G401 (cell line): ENCODE results near the gene BICD1. TPM values are rescaled to one million over a fixed set of nuclear protein-coding genes. Genes with fewer than 3 reads are reported as not detected.
"Not testable (repeated sequence)": the region's sequence is repeated elsewhere in the genome, so short reads cannot be mapped to it uniquely, and the experiment has no call there.

Experiments used
- DNase-seq: peaks from one replicate; pipeline ENCODE4 v3.0.0-alpha.2; 2015; ENCODE audit warnings: low spot score
- in situ Hi-C: cut with HindIII; loops from 2 replicates; pipeline ENCODE4 v1.10.0; 2016; ENCODE audit warnings: low sequenced_read_pairs, mixed read lengths
- total RNA-seq: library from RNA; depleted of rRNA; stranded (reverse); fragments of >200 nt; shearing (Covaris generic); gene quantifications from 2 replicates; pipeline ENCODE4 v1.2.3, GENCODE V29; 2014; rRNA removed

Gene BICD1
- total RNA-seq: 7.5 and 8.0 TPM in 2 replicates

DNA sequence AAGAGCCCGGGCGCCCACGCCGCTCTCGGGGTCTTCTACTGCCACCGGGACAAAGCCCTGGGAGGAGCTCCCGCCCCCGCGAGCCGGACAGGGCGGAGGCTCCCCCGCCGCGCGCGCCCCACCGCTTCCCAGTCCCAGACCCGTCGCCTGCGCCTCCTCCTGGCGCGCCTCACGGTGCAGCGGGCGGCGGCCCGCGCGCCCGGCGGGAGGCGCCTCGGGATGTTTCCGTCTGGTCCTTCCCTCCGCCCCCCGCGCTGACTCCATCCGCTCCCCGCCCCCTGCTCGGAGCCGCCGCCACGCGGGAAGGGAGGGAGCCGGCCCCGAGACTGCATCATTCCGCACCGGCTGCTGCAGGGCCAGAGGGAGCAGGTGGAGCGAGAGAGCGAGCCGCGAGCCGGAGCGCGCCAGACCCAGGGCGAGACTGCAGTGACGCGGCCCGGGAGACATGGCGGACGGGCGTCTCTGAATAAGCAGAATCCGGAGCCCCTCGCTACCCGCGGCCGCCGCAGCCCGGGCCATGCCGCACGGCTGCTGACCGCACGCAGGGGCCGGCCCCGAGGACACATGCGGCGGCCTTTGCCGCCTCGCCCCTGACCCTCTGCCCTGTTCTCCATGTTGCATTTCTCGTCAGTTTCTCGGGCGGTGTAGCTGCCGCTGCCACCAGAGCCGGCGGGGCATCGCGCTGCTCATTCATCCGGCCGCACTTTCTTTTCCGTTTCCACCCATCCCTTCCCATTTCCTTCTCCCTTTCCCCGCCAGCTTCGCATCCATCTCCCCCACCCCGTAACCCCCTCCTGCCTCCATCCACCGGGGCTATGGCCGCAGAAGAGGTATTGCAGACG is at the start of gene BICD1:
TSS of gene BICD1 (plus strand) at position 331 of the 842 bp plus-strand sequence. CDS start at position 816, 485 bp downstream.
- DNase-seq: peak; percentile 87

DNA sequence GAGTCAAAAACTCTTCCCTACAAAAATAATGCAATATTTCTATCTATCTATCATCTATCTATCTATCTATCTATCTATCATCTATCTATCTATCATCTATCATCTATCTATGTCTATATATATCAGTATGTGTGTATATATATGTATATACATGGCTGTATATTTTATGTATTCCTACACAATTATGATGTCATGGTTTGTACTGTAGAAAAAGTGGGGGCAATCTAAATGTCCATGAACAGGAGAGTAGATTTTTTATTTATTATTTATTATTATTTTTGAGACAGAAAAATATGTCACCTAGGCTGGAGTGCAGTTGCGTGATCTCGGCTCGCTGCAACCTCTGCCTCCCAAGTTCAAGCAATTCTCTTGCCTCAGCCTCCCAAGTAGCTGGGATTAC is 45.6 kb upstream of the BICD1 start:
- no peak for DNase-seq
- in situ Hi-C loops: no loop called here

More for the DNA sequence above, at the start of gene BICD1:
- in situ Hi-C loops: no loop called here

DNA sequence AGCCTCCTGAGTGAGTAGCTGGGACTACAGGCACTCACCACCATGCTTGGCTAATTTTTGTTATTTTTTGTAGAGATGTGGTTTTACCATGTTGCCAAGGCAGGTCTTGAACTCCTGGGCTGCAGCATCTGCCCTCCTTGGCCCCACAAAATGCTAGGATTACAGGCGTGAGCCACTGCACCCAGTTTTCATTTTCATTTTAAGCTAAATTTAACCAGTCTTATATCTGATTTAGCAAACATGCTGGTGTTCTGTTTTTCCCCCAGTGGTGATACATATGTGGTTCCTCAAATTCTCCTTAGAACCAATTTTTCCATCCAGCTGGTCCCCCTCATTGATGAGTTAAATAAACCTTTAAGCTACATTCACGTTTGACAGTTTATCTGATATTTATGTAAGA is 43.8 kb upstream of the BICD1 start:
- in situ Hi-C loops: no loop called here
- no peak for DNase-seq

DNA sequence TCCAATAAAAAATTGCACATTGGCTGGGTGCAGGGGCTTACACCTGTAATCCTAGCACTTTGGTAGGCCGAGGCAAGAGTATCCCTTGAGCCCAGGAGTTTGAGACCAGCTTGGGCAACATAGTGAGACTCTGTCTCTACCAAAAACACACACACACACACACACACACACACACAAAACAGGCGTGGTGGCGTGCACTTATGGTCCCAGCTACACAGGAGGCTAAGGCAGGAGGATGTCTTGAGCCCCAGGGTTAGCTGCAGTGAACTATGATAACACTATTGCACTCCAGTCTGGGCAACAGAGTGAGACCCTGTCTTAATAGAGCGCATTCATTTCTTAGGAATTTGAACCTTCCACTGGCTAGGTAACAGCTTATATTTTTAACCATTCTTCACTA is 42.9 kb upstream of the BICD1 start:
- DNase-seq: no peak
- in situ Hi-C loops: no loop called here

DNA sequence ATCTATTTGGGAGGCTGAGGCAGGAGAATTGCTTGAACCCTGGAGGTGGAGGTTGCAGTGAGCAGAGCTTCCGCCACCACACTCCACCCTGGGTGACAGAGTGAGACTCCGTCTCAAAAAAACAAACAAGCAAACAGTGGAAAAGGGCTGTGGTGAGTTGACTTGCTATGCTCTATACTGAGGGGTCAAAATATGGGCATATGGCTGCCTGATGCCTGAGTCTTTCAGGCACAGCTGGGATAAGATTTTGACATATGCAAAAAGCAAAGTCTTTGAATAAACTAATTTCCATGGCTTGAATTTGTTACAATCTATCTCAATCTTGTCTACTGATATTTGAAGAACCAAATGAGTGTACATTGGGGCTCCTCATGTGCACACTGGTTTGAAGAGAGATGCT is 40.4 kb upstream of the BICD1 start:
- DNase-seq: no peak
- in situ Hi-C loops: no loop called here

DNA sequence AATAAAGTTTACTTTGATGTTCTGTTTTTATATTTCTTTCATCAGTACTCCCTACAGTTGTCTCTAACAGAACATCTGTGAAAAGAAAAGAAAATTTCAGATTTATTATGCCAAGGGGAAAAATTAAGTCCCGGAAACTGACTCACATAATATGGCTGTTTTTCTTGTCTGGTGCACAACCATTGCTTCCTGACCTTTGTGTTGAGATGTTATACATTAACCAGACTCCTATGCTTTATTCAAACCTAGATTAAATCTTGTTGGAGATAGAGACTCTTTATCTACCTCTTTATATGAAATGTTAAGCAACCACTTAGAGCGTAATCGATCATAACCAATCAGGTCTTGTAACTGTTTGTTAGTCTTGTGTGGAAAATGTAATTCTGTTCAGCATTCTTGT is 37.6 kb upstream of the BICD1 start:
- no peak for DNase-seq
- in situ Hi-C loops: no loop called here

DNA sequence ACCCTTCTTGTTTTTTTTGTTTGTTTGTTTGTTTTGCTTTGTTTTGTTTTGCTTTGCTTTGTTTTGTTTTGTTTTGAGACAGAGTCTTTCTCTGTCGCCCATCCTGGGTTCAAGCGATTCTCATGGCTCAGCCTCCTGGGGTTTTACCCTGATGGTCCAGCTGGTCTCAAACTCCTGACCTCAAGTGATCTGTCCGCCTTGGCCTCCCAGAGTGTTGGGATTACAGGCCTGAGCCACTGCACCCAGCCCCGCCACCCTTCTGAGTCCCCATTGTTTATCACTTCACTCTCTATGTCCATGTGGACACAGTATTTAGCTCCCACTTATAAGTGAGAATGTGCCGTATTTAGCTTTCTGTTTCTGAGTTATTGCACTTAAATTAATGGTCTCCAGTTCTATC is 36.9 kb upstream of the BICD1 start:
- DNase-seq: no peak
- in situ Hi-C loops: no loop called here

DNA sequence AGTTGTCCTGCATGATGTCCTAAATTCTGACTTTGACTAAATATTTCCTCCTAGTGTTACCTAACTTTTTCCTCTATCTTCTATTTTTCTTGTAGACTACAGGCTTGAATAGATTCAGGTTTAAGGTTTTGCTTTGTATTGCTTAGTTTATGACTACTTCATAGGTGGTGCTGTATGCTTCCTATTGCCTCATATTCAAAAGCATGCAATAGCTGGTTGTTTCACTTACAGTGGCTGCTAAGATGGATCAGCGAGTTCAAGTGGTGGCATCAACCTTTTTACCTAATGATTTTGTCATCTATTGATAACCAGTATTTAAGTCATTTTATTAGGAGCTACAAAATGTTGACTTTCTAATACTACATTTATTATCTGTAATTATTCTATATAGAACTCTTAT is 36.3 kb upstream of the BICD1 start:
- DNase-seq: no peak
- in situ Hi-C loops: no loop called here

DNA sequence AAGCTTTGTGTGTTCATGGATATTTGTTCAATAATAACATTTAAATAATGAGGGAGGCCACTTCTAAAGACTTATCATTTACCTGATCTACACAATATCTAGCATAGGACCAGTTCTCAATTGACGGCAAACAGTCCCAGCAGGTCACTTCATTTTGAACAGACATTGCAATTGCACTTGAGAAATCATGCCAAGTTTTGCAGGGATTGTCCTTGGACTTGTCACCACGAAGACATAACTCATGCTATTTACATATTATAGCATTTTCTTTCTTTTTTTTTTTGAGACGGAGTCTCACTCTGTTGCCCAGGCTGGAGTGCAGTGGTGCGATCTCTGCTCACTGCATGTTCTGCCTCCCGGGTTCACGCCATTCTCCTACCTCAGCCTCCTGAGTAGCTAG is 34.5 kb upstream of the BICD1 start:
- in situ Hi-C loops: no loop called here
- DNase-seq: no peak

DNA sequence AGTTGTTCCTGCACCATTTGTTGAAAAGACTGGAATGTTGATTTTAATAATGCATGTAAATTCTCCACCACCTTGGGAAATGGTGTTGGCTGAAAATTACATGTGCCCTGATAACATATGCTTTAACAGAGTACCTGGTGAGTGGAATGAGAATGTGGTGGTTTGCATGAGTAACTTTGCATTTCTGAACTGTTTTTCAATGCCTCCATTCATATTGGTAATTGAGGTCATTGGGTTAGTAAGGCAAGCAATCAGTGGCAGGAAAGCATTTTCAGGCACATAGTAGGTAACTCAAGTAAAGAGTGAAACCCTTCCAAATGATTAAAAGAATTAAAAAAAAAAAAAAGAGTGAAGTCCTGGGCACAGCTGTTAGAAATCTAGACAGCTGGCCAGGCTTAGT is 32.2 kb upstream of the BICD1 start:
- DNase-seq: no peak
- in situ Hi-C loops: no loop called here

DNA sequence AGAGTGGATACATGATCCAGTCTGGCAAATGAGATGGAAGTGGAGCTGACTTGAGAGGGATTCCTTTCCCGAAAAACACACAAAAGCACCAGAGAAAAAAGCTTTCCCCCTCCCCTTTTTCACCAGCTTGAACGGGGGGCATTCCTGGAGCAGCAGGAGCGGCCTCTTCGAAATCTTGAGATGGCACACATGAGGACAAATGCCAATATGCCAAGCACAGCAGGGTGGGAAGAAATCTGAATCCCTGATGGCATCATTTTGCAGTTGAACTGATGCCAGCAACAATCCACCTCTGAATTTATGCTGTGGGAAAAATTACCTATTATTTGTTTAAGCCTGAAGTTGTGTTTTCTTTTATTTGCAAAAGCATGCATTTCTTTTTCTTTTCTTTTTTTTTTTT is 29.7 kb upstream of the BICD1 start:
- DNase-seq: peak; percentile 40
- in situ Hi-C loops: no loop called here

DNA sequence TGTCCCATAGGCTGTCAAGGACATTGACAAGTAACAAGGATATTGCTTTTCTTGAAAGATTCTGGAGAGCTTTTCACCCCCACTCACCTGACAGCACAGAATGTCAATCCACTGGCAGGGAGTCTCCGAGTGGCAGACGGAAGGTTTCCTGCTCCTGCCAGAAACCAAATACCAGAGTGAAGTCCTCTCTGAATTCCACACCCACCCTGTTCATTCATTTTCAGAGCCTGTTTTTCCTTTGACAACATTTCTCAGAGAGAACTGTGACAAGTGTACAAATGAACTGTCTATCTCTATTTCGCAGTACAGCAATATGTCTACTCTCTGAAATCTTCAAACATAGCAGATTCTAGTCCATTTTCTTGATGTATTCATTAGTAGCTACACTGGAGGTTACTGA is 26.2 kb upstream of the BICD1 start:
- in situ Hi-C loops: no loop called here
- DNase-seq: peak; percentile 50

DNA sequence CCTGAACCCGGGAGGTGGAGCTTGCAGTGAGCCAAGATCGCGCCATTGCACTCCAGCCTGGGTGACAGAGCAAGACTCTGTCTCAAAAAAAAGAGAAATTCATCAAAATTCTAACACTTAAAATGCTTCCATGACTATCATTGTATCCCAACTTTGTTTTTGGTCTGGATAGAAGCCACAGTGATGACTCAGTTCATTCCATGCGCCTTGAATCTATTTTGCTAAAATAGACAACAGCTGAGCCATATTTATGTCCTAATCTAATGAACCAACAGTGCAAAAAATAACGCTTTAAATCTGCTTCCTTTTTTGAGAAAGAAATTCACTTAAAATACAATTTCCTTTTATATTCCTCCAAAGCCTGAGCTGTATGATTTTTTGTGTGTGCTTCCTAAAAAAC is 23.2 kb upstream of the BICD1 start:
- in situ Hi-C loops: no loop called here
- no peak for DNase-seq

DNA sequence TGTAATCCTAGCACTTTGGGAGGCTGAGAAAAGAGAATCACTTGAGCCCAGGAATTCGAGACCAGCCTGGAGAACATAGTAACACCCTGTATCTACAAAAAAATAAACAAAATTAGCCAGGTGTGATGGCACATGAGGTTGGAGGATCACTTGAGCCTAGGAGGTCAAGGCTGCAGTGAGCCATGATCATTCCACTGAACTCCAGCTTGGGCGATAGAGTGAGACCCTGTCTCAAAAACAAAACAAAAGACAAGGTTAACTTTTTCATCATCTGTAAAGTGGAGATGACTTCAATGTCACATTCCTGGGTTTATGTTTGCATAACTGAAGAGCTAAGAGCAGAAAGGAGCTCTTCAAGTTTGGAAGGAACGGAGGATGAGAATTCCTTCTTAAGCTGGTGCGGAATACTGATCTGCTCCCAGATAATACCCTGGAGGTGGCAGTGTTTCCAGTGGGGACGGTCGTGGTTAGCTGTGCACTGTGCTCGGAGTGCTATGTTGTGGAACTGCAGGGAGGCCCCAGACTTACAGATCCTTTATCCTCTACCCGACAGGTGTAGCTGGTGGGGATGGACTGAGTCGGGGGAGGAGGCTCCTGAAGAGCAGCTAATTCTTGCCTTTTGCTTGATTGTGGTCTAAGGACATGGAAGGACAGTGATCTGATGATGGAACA is 22.5 kb upstream of the BICD1 start:
- in situ Hi-C loops: no loop called here
- DNase-seq: no peak

DNA sequence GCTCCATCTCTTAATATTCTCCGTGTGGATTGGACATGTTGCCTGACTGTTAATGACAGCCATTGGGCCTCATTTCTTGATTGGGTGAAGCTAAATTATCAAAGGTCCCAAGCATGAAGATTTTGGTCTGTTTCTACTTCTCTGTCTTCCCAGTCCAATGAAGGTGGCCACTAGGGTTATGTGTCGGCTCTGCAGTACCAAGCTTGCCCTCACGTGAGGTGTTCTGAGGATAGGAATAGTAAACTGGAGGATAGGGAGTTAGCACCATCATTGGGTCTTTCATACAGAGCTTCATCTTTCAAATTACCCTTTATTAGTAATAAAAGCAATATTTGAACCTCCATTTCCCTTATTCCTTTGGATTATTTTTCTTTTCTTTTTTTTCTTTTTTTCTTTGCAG is 21.9 kb upstream of the BICD1 start:
- no peak for DNase-seq
- in situ Hi-C loops: no loop called here

DNA sequence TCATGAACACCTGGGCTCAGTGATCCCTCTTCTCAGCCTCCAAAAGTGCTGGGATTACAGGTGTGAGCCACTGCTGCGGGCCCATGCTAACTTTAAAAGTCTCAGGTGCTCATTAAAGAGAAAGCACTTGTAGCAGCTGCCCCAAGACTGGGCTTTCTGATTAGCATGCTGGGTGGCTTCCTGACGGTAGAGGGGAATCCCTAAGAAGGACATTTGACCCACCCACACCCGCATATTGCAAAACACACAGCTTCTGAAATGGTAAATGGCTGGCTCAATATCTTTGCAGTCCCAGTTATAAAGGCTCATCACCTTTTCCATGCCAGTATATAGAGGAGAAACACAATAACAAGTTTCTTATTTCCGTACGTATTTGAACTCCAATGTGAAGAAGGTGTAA is 19.3 kb upstream of the BICD1 start:
- no peak for DNase-seq
- in situ Hi-C loops: no loop called here

DNA sequence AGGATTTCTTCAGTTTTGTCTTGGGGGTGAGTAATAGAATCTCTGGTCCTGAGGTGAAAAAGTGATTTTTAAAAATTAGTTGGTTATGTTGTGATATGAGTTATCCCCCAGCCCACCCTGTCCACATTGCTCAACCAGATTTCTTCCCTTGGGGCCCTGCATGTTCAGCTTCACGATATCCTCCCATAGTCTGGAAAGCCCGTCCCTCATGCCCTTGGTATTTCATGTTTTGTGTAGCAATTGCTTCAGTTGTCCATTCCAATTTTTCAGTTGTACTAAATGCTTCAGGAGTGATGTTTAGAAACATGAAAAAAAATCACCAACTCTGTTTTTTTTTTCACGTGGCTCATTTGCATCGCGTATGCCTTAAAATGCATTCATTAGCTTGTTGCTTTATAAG is 17.5 kb upstream of the BICD1 start:
- DNase-seq: no peak
- in situ Hi-C loops: no loop called here

DNA sequence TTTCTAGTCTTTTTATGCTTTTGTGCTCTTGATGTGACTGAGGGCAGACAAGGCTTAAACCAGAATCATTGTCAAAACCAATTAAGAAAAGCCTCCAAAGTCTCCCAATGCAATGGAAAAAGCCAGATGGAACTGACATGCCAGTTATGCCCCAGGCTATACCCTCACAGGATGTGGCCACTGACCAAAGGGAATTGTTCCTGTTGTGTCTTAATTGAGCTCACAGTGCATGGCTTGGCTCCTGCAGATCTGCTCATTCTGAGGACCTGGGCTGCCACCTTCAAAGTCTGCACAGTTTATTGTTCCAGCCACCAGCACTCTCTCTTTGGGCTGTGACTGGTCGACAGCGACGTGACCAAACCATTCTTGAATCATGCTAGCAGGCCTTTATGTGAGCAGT is 17.1 kb upstream of the BICD1 start:
- peak; percentile 42 for DNase-seq
- in situ Hi-C loops: no loop called here

DNA sequence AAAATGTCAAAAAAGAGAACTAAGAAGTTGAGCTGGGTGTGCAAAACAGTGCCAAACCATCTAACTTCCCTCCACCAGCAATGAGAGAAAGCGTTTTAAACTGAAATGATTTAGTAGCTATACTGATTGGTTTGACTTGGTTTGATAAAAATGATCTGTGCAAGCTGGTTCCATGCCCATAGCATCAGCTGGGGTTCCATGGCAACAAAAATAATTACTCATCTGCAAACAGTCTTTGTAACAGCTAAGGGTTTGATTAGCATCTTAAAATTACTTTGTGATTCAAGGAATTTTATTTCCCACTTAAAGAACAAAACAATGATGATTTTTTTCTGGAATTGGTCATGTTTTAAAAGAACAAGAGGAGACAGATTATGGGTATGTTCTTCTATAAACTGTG is 15.0 kb upstream of the BICD1 start:
- in situ Hi-C loops: no loop called here
- no peak for DNase-seq

DNA sequence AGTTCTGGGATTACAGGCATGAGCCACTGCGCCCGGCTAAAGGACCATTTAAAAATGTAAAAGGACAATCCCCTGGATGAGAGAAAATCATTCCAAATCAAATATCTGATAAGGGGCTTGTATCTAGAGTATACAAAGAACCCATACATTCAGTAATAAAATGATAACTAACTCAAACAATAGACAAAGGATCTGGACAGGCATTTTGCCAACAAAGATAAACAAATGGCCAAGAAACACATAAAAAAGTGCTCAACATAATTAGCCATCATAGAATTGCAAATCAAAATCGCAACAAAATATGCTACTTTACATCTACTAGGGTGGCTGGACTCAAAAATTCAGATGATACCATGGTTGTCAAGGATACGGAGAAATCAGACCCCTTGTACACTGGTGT is 8.5 kb upstream of the BICD1 start:
- DNase-seq: no peak
- in situ Hi-C loops: no loop called here

DNA sequence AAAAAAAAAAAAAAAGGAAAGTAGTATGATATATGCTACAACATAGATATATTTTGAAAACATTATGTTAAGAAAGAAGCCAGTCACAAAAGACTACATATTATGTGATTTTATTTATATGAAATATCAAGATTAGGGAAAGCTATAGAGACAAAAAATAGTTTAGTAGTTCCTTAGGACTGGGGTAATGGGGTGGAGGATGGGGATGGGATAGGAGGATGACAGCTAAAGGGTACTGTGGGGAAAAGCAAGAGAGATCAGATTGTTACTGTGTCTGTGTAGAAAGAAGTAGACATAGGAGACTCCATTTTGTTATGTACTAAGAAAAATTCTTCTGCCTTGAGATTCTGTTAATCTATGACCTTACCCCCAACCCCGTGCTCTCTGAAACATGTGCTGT is 7.4 kb upstream of the BICD1 start:
- DNase-seq, in situ Hi-C loops: not testable (repeated sequence)
